CD14-positive monocyte (primary cell): Measurements from ENCODE around the gene DEPDC7. TPM values are rescaled to one million over a fixed set of nuclear protein-coding genes. Genes with fewer than 3 reads are reported as not detected.

ENCODE experiments used
- DNase-seq, 3 donors: peaks; one replicate each; pipeline ENCODE4 v3.0.0-alpha.2; 2011 to 2022
- H2AFZ ChIP-seq: 2 replicates; pipeline ENCODE4 v1.6.0; 2012; ENCODE audit warnings: mild to moderate bottlenecking, low read depth, low read length, inconsistent platforms; ENCODE audit not compliant: insufficient read depth, poor library complexity, severe bottlenecking
- H3K27ac ChIP-seq, 2 donors: 1 replicate in 1 of 2; 2 replicates in 1 of 2; pipeline ENCODE4 v1.5.1; 2012 to 2013; ENCODE audit warnings: low read length in 2 of 2, control low read depth in 1 of 2, inconsistent platforms in 1 of 2, low read depth in 1 of 2, mild to moderate bottlenecking in 1 of 2
- H3K27me3 ChIP-seq, 2 donors: one replicate each; pipeline versions ENCODE4 v1.6.0 to v1.6.1; 2011 to 2013; ENCODE audit warnings: low read length in 2 of 2; ENCODE audit not compliant: control insufficient read depth in 2 of 2, insufficient read depth in 2 of 2
- H3K36me3 ChIP-seq, 2 donors: replicated peaks in 1 of 2; 1 replicate in 1 of 2; 2 replicates in 1 of 2; pipeline versions ENCODE4 v1.5.1 to v1.6.1; 2012 to 2013; ENCODE audit warnings: low read length in 2 of 2, control low read depth in 1 of 2, inconsistent platforms in 1 of 2, mild to moderate bottlenecking in 1 of 2; ENCODE audit not compliant: insufficient read depth in 2 of 2, control insufficient read depth in 1 of 2
- H3K4me1 ChIP-seq, 2 donors: 1 replicate in 1 of 2; 2 replicates in 1 of 2; pipeline versions ENCODE4 v1.5.1 to v1.6.1; 2012 to 2013; ENCODE audit warnings: low read length in 2 of 2, control low read depth in 1 of 2, inconsistent platforms in 1 of 2, mild to moderate bottlenecking in 1 of 2, moderate library complexity in 1 of 2; ENCODE audit not compliant: insufficient read depth in 2 of 2, control insufficient read depth in 1 of 2
- H3K4me2 ChIP-seq: replicated peaks from 2 replicates; pipeline ENCODE3; 2012; ENCODE audit warnings: low read length, moderate library complexity, mild to moderate bottlenecking; ENCODE audit not compliant: poor library complexity, severe bottlenecking; ENCODE audit errors: extremely low read depth
- H3K4me3 ChIP-seq, 3 experiments: fragments of 200-600 bp in 1 of 3; sonication (generic) in 1 of 3; replicated peaks in 1 of 3; 1 replicate in 2 of 3; 2 replicates in 1 of 3; pipeline ENCODE4 v1.5.1; 2011 to 2013; ENCODE audit warnings: low read length in 3 of 3, mild to moderate bottlenecking in 3 of 3, control low read depth in 2 of 3, low read depth in 2 of 3, inconsistent platforms in 1 of 3, moderate library complexity in 1 of 3
- H3K79me2 ChIP-seq: 2 replicates; pipeline ENCODE4 v1.6.0; 2012; ENCODE audit warnings: mild to moderate bottlenecking, control low read depth, inconsistent platforms, low read length, moderate library complexity; ENCODE audit not compliant: insufficient read depth
- H3K9ac ChIP-seq: 2 replicates; pipeline ENCODE4 v1.6.0; 2017; ENCODE audit warnings: low read length, mild to moderate bottlenecking; ENCODE audit not compliant: insufficient read depth, poor library complexity, severe bottlenecking
- H3K9me3 ChIP-seq, 2 donors: replicated peaks in 1 of 2; 1 replicate in 1 of 2; 2 replicates in 1 of 2; pipeline versions ENCODE4 v1.5.1 to v1.6.1; 2012 to 2013; ENCODE audit warnings: low read length in 2 of 2, control low read depth in 1 of 2; ENCODE audit not compliant: control insufficient read depth in 1 of 2, insufficient read depth in 1 of 2
- H4K20me1 ChIP-seq: 2 replicates; pipeline ENCODE4 v1.6.0; 2012; ENCODE audit warnings: mild to moderate bottlenecking, low read length, control low read depth, moderate library complexity; ENCODE audit not compliant: insufficient read depth
- H3K27ac Mint-ChIP-seq, 7 donors: one replicate each; pipeline ENCODE4 v1.8.0; 2020; ENCODE audit warnings: mild to moderate bottlenecking in 7 of 7, mixed read lengths in 7 of 7, moderate library complexity in 6 of 7, inconsistent platforms in 2 of 7
- H3K27me3 Mint-ChIP-seq, 3 donors: one replicate each; pipeline ENCODE4 v1.8.0; 2021 to 2022; ENCODE audit warnings: low read depth in 3 of 3, mild to moderate bottlenecking in 3 of 3, mixed read lengths in 3 of 3, moderate library complexity in 3 of 3, inconsistent platforms in 1 of 3
- H3K36me3 Mint-ChIP-seq, 2 donors: one replicate each; pipeline ENCODE4 v1.8.0; 2020; ENCODE audit warnings: mixed read lengths in 2 of 2, inconsistent platforms in 1 of 2, mild to moderate bottlenecking in 1 of 2
- H3K4me1 Mint-ChIP-seq: one replicate; pipeline ENCODE4 v1.8.0; 2020; ENCODE audit warnings: mild to moderate bottlenecking, mixed read lengths
- H3K4me3 Mint-ChIP-seq, 2 donors: one replicate each; pipeline ENCODE4 v1.8.0; 2020; ENCODE audit warnings: mild to moderate bottlenecking in 2 of 2, mixed read lengths in 2 of 2, moderate library complexity in 1 of 2
- H3K9me3 Mint-ChIP-seq, 7 donors: one replicate each; pipeline ENCODE4 v1.8.0; 2020 to 2022; ENCODE audit warnings: mixed read lengths in 7 of 7, mild to moderate bottlenecking in 6 of 7, moderate library complexity in 6 of 7, inconsistent platforms in 2 of 7
- WGBS: methylation state at CpG from one replicate; pipeline ENCODE4 v1.1.5; 2013; ENCODE audit warnings: missing lambda C conversion rate; ENCODE audit not compliant: insufficient coverage; 5-methylcytosine and 5-hydroxymethylcytosine counted together
- intact Hi-C, 2 donors: fragments of 100-400 bp; cut with micrococcal nuclease; formaldehyde crosslinking; loops; one replicate each; pipeline versions ENCODE4 v1.15.0 to v1.15.1; 2023
- polyA plus RNA-seq, 3 donors: library from polyadenylated mRNA; depleted of rRNA in 1 of 3; unstranded in 2 of 3; stranded (reverse) in 1 of 3; fragments of 300-500 nt in 2 of 3; fragments of >200 nt in 1 of 3; fragmentation: Illumina TruSeq in 2 of 3; gene quantifications; 1 replicate in 2 of 3; 2 replicates in 1 of 3; pipeline ENCODE4 v1.2.3, GENCODE V29; 2012 to 2021
- TF ChIP-seq, protein P1 (sequence below): fragments of 200-600 bp; IDR thresholded peaks from one replicate; pipeline ENCODE4 v1.8.0; 2022; ENCODE audit warnings: antibody characterized with exemption, mild to moderate bottlenecking

DEPDC7 gene
- polyA plus RNA-seq, 3 donors, result 0.33 to 0.55 (median 0.48) TPM

DNA sequence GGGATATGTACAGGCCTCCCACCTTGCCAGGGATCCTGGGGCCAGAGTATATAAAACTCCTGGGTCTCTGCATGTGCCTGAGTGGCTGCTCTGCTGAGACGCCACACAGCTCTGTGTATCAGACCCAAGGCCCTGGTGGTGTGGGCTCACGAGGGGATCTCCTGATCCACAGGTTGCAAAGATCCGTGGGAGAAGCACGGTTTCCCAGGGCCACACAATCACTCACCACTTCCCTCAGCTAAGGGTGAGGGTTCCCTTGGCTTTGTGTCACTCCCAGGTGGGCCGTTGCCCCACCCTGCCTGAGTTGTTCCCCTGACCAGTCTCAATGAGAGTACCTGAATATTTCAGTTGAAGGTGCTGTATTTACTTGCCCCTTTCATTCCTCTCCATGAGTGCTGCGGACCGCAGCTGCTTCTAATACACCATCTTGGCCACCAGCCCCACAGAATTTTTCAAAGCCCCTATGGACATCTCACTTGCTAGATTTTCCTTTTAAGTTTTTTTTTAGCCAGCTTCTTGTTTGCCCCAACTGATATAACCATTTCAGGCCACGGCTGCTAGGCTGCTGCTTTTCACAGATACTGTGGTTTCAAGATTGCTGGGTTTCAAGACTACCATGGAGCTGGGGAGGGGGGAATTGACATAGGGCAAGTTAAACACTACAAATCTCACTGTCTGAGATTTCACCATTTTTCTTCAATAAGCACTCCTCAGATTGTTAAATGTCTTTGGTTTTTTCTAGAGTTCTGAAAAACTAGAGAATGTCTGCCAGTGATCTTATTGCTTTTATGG is 13.7 kb upstream of the DEPDC7 start:
- Mint-ChIP-seq H3K9me3 (peaks cover 4 to 16% (median 12%) of the 10 kb centered on the region in 7 donors), H3K27me3 (peaks cover 1 to 5% (median 2%) of the 10 kb centered on the region in 3 donors), H3K4me1 (no peaks in the 10 kb centered on the region), H3K36me3 (no peaks in the 10 kb centered on the region), H3K4me3 (no peak overlapping the region), H3K27ac (no peak overlapping the region)
- H2AFZ ChIP-seq, result no peak overlapping the region
- H4K20me1 ChIP-seq, result no peaks in the 10 kb centered on the region
- H3K9ac ChIP-seq, result no peak overlapping the region
- H3K27me3 ChIP-seq, result no peaks in the 10 kb centered on the region
- WGBS, result 100% methylated on average over 3 of the region's 8 CpGs
- no peak overlapping the region for H3K4me2 ChIP-seq
- TF ChIP-seq, protein P1, sequence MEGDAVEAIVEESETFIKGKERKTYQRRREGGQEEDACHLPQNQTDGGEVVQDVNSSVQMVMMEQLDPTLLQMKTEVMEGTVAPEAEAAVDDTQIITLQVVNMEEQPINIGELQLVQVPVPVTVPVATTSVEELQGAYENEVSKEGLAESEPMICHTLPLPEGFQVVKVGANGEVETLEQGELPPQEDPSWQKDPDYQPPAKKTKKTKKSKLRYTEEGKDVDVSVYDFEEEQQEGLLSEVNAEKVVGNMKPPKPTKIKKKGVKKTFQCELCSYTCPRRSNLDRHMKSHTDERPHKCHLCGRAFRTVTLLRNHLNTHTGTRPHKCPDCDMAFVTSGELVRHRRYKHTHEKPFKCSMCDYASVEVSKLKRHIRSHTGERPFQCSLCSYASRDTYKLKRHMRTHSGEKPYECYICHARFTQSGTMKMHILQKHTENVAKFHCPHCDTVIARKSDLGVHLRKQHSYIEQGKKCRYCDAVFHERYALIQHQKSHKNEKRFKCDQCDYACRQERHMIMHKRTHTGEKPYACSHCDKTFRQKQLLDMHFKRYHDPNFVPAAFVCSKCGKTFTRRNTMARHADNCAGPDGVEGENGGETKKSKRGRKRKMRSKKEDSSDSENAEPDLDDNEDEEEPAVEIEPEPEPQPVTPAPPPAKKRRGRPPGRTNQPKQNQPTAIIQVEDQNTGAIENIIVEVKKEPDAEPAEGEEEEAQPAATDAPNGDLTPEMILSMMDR, result no peak
- H3K4me3 ChIP-seq, result no peak overlapping the region
- no peaks in the 10 kb centered on the region for H3K36me3 ChIP-seq
- H3K27ac ChIP-seq, result no peak overlapping the region
- no peak for DNase-seq
- intact Hi-C loops, result no loop called here
- H3K79me2 ChIP-seq, result no peaks in the 10 kb centered on the region
- H3K4me1 ChIP-seq, result no peaks in the 10 kb centered on the region
- no peaks in the 10 kb centered on the region for H3K9me3 ChIP-seq

DNA sequence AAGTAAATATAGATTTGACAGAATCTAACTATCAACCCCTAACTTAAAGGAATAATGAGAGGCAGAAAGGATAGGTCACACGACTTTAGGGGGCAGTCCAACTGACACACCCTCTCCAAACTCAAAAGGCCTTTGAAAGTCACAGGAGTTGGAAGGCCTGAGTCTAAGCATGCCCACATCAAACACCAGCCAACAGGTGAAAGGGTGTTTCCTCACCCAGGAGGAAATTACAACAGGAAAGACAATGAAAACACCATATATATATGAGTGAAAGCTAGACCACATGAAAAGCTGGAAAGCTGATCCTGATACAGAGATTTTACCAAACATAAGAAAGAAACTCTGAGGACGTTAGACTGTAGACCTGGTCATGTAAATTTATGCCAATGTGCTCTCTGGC is 10.5 kb upstream of the DEPDC7 start:
- Mint-ChIP-seq H3K9me3 (peaks cover 0 to 4% (median 0%) of the 10 kb centered on the region in 7 donors), H3K4me1 (no peaks in the 10 kb centered on the region), H3K36me3 (no peaks in the 10 kb centered on the region), H3K4me3 (no peak overlapping the region), H3K27me3 (peaks cover 0 to 5% (median under 1%) of the 10 kb centered on the region in 3 donors), H3K27ac (no peak overlapping the region)
- no peaks in the 10 kb centered on the region for H3K36me3 ChIP-seq
- no peaks in the 10 kb centered on the region for H3K27me3 ChIP-seq
- no peaks in the 10 kb centered on the region for H3K9me3 ChIP-seq
- H2AFZ ChIP-seq, result no peak overlapping the region
- H3K79me2 ChIP-seq, result no peaks in the 10 kb centered on the region
- TF ChIP-seq, protein P1, result no peak
- no peak for DNase-seq
- intact Hi-C loops, result no loop called here
- H3K4me2 ChIP-seq, result no peak overlapping the region
- no peaks in the 10 kb centered on the region for H4K20me1 ChIP-seq
- no peak overlapping the region for H3K27ac ChIP-seq
- no peak overlapping the region for H3K4me3 ChIP-seq
- no peak overlapping the region for H3K9ac ChIP-seq
- no CpG with 5 or more reads among the region's 2 CpGs for WGBS
- no peaks in the 10 kb centered on the region for H3K4me1 ChIP-seq
